Endothelial cell of umbilical vein (primary cell): ENCODE measurements around the gene SEMA5A. TPM values are rescaled to one million over a fixed set of nuclear protein-coding genes. Genes with fewer than 3 reads are reported as not detected.

Experiments used
- BruUV-seq: library from RNA; stranded (reverse); fragments of 400-500 nt; replicated peaks from 2 replicates; lab custom pipeline; 2021; lab: Mats Ljungman, UMichigan
- CTCF ChIA-PET: fragments of 300-600, 350-600 bp; sonication (Branson Sonifier 250); formaldehyde crosslinking; loops from one replicate; lab custom pipeline; 2021; ENCODE audit warnings: antibody characterized with exemption, inconsistent platforms; lab: Charles Lee
- POLR2A ChIA-PET: fragments of 300-600, 350-600 bp; sonication (Branson Sonifier 250); formaldehyde crosslinking; loops from one replicate; lab custom pipeline; 2021; ENCODE audit warnings: antibody characterized with exemption, inconsistent platforms; lab: Charles Lee
- DNase-seq: peaks from one replicate; pipeline ENCODE4 v3.0.0-alpha.2; 2011; ENCODE audit warnings: low read depth, low spot score
- FAIRE-seq: peaks from 2 replicates; lab custom pipeline; 2011; peaks lifted over from hg19 to GRCh38; lab: Jason Lieb, UNC
- H2AFZ ChIP-seq: 2 replicates; pipeline ENCODE4 v1.6.0; 2012; ENCODE audit warnings: low read depth, low read length, control low read depth, inconsistent platforms
- H3K27ac ChIP-seq: 2 replicates; pipeline ENCODE4 v1.5.1; 2011; ENCODE audit warnings: low read depth, mild to moderate bottlenecking, control low read depth, low read length, moderate library complexity; ENCODE audit not compliant: insufficient read depth
- H3K27me3 ChIP-seq, 2 experiments: 2 replicates each; pipeline versions ENCODE4 v1.6.0 to v1.6.1; 2011; ENCODE audit warnings: low read length in 2 of 2, mixed read lengths in 1 of 2; ENCODE audit not compliant: control insufficient read depth in 2 of 2, insufficient read depth in 2 of 2
- H3K36me3 ChIP-seq, 2 experiments: 2 replicates in 1 of 2; 3 replicates in 1 of 2; pipeline ENCODE4 v1.5.1; 2011; ENCODE audit warnings: low read length in 2 of 2, mild to moderate bottlenecking in 1 of 2, moderate library complexity in 1 of 2; ENCODE audit not compliant: control insufficient read depth in 2 of 2, insufficient read depth in 2 of 2; ENCODE audit errors: extremely low read depth in 1 of 2
- H3K4me1 ChIP-seq: 3 replicates; pipeline ENCODE4 v1.5.1; 2011; ENCODE audit warnings: mild to moderate bottlenecking, low read length; ENCODE audit not compliant: control insufficient read depth, insufficient read depth; ENCODE audit errors: extremely low read depth
- H3K4me2 ChIP-seq: 2 replicates; pipeline ENCODE4 v1.6.1; 2011; ENCODE audit warnings: low read length, control low read depth, mixed read lengths; ENCODE audit not compliant: insufficient read depth
- H3K4me3 ChIP-seq, 3 experiments: fragments of 200-600 bp in 1 of 3; sonication (generic), shearing (Covaris generic) in 1 of 3; replicated peaks in 1 of 3; 2 replicates each; pipeline ENCODE4 v1.5.1; 2011 to 2016; ENCODE audit warnings: control low read depth in 3 of 3, low read length in 3 of 3, mild to moderate bottlenecking in 2 of 3, inconsistent platforms in 1 of 3, low read depth in 1 of 3, moderate library complexity in 1 of 3; ENCODE audit not compliant: insufficient read depth in 1 of 3
- H3K79me2 ChIP-seq: 2 replicates; pipeline ENCODE4 v1.6.0; 2012; ENCODE audit warnings: low read length, inconsistent platforms; ENCODE audit not compliant: control insufficient read depth, insufficient read depth
- H3K9ac ChIP-seq: replicated peaks from 2 replicates; pipeline ENCODE3; 2011; ENCODE audit warnings: low read length, control low read depth; ENCODE audit not compliant: insufficient read depth; ENCODE audit errors: extremely low read depth
- H3K9me1 ChIP-seq: replicated peaks from 3 replicates; pipeline ENCODE4 v1.6.0; 2011; ENCODE audit warnings: mild to moderate bottlenecking, low read length; ENCODE audit not compliant: control insufficient read depth, insufficient read depth; ENCODE audit errors: extremely low read depth
- H3K9me3 ChIP-seq: replicated peaks from 2 replicates; pipeline ENCODE4 v1.5.1; 2012; ENCODE audit warnings: low read length, inconsistent platforms; ENCODE audit not compliant: control insufficient read depth, insufficient read depth
- H4K20me1 ChIP-seq: replicated peaks from 2 replicates; pipeline ENCODE3; 2011; ENCODE audit warnings: mild to moderate bottlenecking, low read length; ENCODE audit not compliant: control insufficient read depth, insufficient read depth; ENCODE audit errors: extremely low read depth
- CTCF ChIP-seq, 2 donors: IDR thresholded peaks; 1 replicate in 1 of 2; 2 replicates in 1 of 2; pipeline ENCODE4 v1.5.1; 2011; ENCODE audit warnings: low read length in 2 of 2, mild to moderate bottlenecking in 2 of 2, moderate library complexity in 2 of 2, control low read depth in 1 of 2, inconsistent platforms in 1 of 2, low read depth in 1 of 2; ENCODE audit not compliant: insufficient read depth in 1 of 2; ENCODE audit errors: extremely low read depth in 1 of 2
- FOS ChIP-seq: IDR thresholded peaks from 2 replicates; pipeline ENCODE4 v1.6.1; 2011; ENCODE audit warnings: mild to moderate bottlenecking, low read length, moderate library complexity, borderline replicate concordance; ENCODE audit not compliant: insufficient read depth
- GATA2 ChIP-seq: IDR thresholded peaks from 2 replicates; pipeline ENCODE4 v1.7.0; 2011; ENCODE audit warnings: low read depth, mild to moderate bottlenecking, moderate library complexity, mixed read lengths, low read length; ENCODE audit not compliant: insufficient read length, insufficient read depth
- JUN ChIP-seq: IDR thresholded peaks from 2 replicates; pipeline ENCODE4 v1.6.1; 2011; ENCODE audit warnings: borderline replicate concordance, low read depth; ENCODE audit not compliant: insufficient read length, insufficient read depth
- MYC ChIP-seq: IDR thresholded peaks from one replicate; pipeline ENCODE4 v1.6.1; 2011; ENCODE audit warnings: mild to moderate bottlenecking, low read depth, low read length
- POLR2A ChIP-seq: IDR thresholded peaks from 2 replicates; pipeline ENCODE4 v1.6.1; 2012; ENCODE audit warnings: low read depth, mild to moderate bottlenecking, control low read depth, low read length
- POLR2AphosphoS5 ChIP-seq: IDR thresholded peaks from 2 replicates; pipeline ENCODE4 v1.6.1; 2012; ENCODE audit warnings: low read depth, mild to moderate bottlenecking, control low read depth, low read length, moderate library complexity; ENCODE audit not compliant: insufficient read depth
- dilution Hi-C: fragments of 300-500 bp; cut with MboI; formaldehyde crosslinking; loops from one replicate; pipeline ENCODE4 v1.15.0; 2019; ENCODE audit warnings: low sequenced_read_pairs; ENCODE audit not compliant: extremely low pct_ligation_motif_present
- intact Hi-C: fragments of 100-400 bp; cut with micrococcal nuclease; formaldehyde crosslinking; loops from one replicate; pipeline ENCODE4 v1.10.0; 2022
- polyA plus RNA-seq, 4 experiments: library from polyadenylated mRNA; depleted of rRNA in 3 of 4; stranded (reverse) in 3 of 4; unstranded in 1 of 4; fragments of >200 nt; gene quantifications; 2 replicates each; pipeline versions ENCODE4 v1.2.1 to v1.2.3, GENCODE V29; 2011 to 2012; ENCODE audit warnings: missing spikeins in 1 of 4
- total RNA-seq: library from RNA; stranded (reverse); gene quantifications from 2 replicates; pipeline ENCODE4 v1.2.3, GENCODE V29; 2021
- TF ChIP-seq, protein P1 (sequence below): IDR thresholded peaks from 2 replicates; pipeline ENCODE4 v1.6.1; 2011; ENCODE audit not compliant: insufficient read depth, insufficient read length

Gene SEMA5A
- total and polyA plus RNA-seq, 2 donors (not counting 3 experiments of a cell fraction or from before 2014, with no cell fraction given) = 0.04 to 0.06 TPM

- ChIA-PET CTCF (no interaction called here), POLR2A (no interaction called here)
- H3K27ac ChIP-seq = no peak overlapping the region
- no TSS peak for BruUV-seq
- FAIRE-seq (no peak), DNase-seq (no peak)
- H3K4me3 ChIP-seq = no peak overlapping the region
- no peaks in the 10 kb centered on the region for H3K9me1 ChIP-seq
- no peak overlapping the region for H3K9ac ChIP-seq
- H3K79me2 ChIP-seq = no peaks in the 10 kb centered on the region
- H3K4me2 ChIP-seq = no peak overlapping the region
- no peaks in the 10 kb centered on the region for H4K20me1 ChIP-seq
- no peaks in the 10 kb centered on the region for H3K9me3 ChIP-seq
- dilution Hi-C loops (no loop called here), intact Hi-C loops (no loop called here)
- H3K27me3 ChIP-seq = no peaks in the 10 kb centered on the region
- H3K36me3 ChIP-seq = no peaks in the 10 kb centered on the region
- H2AFZ ChIP-seq = no peak overlapping the region
- TF ChIP-seq CTCF (IDR thresholded peaks at IDR 0.05; ENCODE audit: extremely low read depth in 1 of 2, insufficient read depth in 1 of 2, low read depth in 1 of 2, low read length in 2 of 2) (no peak), MYC (no peak), JUN (no peak), FOS (no peak), POLR2A (no peak), POLR2AphosphoS5 (no peak), GATA2 (no peak)
- TF ChIP-seq, protein P1, sequence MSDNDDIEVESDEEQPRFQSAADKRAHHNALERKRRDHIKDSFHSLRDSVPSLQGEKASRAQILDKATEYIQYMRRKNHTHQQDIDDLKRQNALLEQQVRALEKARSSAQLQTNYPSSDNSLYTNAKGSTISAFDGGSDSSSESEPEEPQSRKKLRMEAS = no peak
- H3K4me1 ChIP-seq = no peaks in the 10 kb centered on the region
Measured at GRCh38 chr5:9231842-9232241, 314.0 kb downstream of the SEMA5A start.
